HUES64 (cell line): Measurements from ENCODE around the gene DNM1L.

ENCODE experiments used
- H3K27ac ChIP-seq: 2 replicates; pipeline ENCODE4 v1.7.0; 2013; ENCODE audit warnings: low read depth, low read length, inconsistent platforms
- H3K27me3 ChIP-seq: 2 replicates; pipeline ENCODE4 v1.6.1; 2013; ENCODE audit warnings: mild to moderate bottlenecking, low read length; ENCODE audit not compliant: insufficient read depth
- H3K36me3 ChIP-seq: 2 replicates; pipeline ENCODE4 v1.6.1; 2013; ENCODE audit warnings: mild to moderate bottlenecking, low read length; ENCODE audit not compliant: insufficient read depth
- H3K4me1 ChIP-seq: 2 replicates; pipeline ENCODE4 v1.6.1; 2013; ENCODE audit warnings: mild to moderate bottlenecking, low read length, moderate library complexity; ENCODE audit not compliant: insufficient read depth
- H3K4me3 ChIP-seq: 2 replicates; pipeline ENCODE4 v1.5.1; 2013; ENCODE audit warnings: mild to moderate bottlenecking, low read length, moderate library complexity
- H3K9ac ChIP-seq: 2 replicates; pipeline ENCODE4 v1.6.1; 2013; ENCODE audit warnings: mild to moderate bottlenecking, low read depth, low read length
- H3K9me3 ChIP-seq: 2 replicates; pipeline ENCODE4 v1.6.1; 2013; ENCODE audit warnings: low read depth, low read length; ENCODE audit not compliant: insufficient read depth
- WGBS: fragments of 150-250, 120-280 bp; methylation state at CpG from one replicate; pipeline ENCODE4 v1.1.7; 2013; ENCODE audit warnings: missing lambda C conversion rate; 5-methylcytosine and 5-hydroxymethylcytosine counted together

The DNM1L gene

GRCh38 chr12:32669584-32669983 is 9.5 kb upstream of the DNM1L start:
- no peaks in the 10 kb centered on the region for H3K4me1 ChIP-seq
- no peak overlapping the region for H3K9ac ChIP-seq
- H3K27me3 ChIP-seq: no peaks in the 10 kb centered on the region
- no peak overlapping the region for H3K4me3 ChIP-seq
- peaks cover 9% of the 10 kb centered on the region for H3K9me3 ChIP-seq
- H3K27ac ChIP-seq: no peak overlapping the region
- 91% methylated on average over 1 of the region's 1 CpG for whole genome bisulfite sequencing
- no peaks in the 10 kb centered on the region for H3K36me3 ChIP-seq

- Histone ChIP-seq H3K27ac (no peak overlapping the region), H3K9ac (no peak overlapping the region), H3K9me3 (peaks cover 9% of the 10 kb centered on the region), H3K36me3 (no peaks in the 10 kb centered on the region), H3K27me3 (no peaks in the 10 kb centered on the region), H3K4me1 (no peaks in the 10 kb centered on the region), H3K4me3 (no peak overlapping the region)
- 72% methylated on average over 9 of the region's 11 CpGs for WGBS
Observed at GRCh38 chr12:32671930-32672780, 6.9 kb upstream of the DNM1L start.

- Histone ChIP-seq H3K36me3 (peaks cover 7% of the 10 kb centered on the region; the same call in 1 of the 2 replicates), H3K27me3 (no peaks in the 10 kb centered on the region), H3K4me3 (peak overlapping the region; percentile 74), H3K9me3 (no peaks in the 10 kb centered on the region), H3K9ac (peak overlapping the region; percentile 83), H3K27ac (peak overlapping the region; percentile 76; the same call in 1 of the 2 replicates), H3K4me1 (peaks cover 12% of the 10 kb centered on the region)
- 1% methylated on average over 14 of the region's 14 CpGs for WGBS
Observed at GRCh38 chr12:32679920-32680237, 778 bp downstream of the DNM1L start.

- no peak overlapping the region for H3K27ac ChIP-seq
- H3K4me3 ChIP-seq: peak overlapping the region; percentile 74
- peaks cover 12% of the 10 kb centered on the region for H3K4me1 ChIP-seq
- H3K9me3 ChIP-seq: no peaks in the 10 kb centered on the region
- no peaks in the 10 kb centered on the region for H3K27me3 ChIP-seq
- H3K9ac ChIP-seq: no peak overlapping the region
- H3K36me3 ChIP-seq: peaks cover 10% of the 10 kb centered on the region; the same call in 1 of the 2 replicates
Observed at GRCh38 chr12:32680787-32681186, 1.7 kb downstream of the DNM1L start.

GRCh38 chr12:32681272-32681671 is 2.2 kb downstream of the DNM1L start:
- H3K27ac ChIP-seq: no peak overlapping the region
- WGBS: 93% methylated on average over 6 of the region's 11 CpGs

GRCh38 chr12:32686340-32686739 is 7.2 kb downstream of the DNM1L start:
- peaks cover 13% of the 10 kb centered on the region for H3K4me1 ChIP-seq
- no peak overlapping the region for H3K4me3 ChIP-seq
- H3K27me3 ChIP-seq: no peaks in the 10 kb centered on the region
- H3K27ac ChIP-seq: no peak overlapping the region
- WGBS: 100% methylated on average over 1 of the region's 1 CpG
- no peak overlapping the region for H3K9ac ChIP-seq
- H3K36me3 ChIP-seq: peaks cover 17% of the 10 kb centered on the region; the same call in 1 of the 2 replicates
- H3K9me3 ChIP-seq: no peaks in the 10 kb centered on the region

More at GRCh38 chr12:32681272-32681671, 2.2 kb downstream of the DNM1L start:
- no peaks in the 10 kb centered on the region for H3K9me3 ChIP-seq
- H3K4me3 ChIP-seq: peak overlapping the region; percentile 74; the same call in 1 of the 2 replicates
- H3K4me1 ChIP-seq: peaks cover 12% of the 10 kb centered on the region
- H3K36me3 ChIP-seq: peaks cover 13% of the 10 kb centered on the region; the same call in 1 of the 2 replicates
- H3K27me3 ChIP-seq: no peaks in the 10 kb centered on the region
- H3K9ac ChIP-seq: no peak overlapping the region

- H3K9me3 ChIP-seq: no peaks in the 10 kb centered on the region
- peaks cover 24% of the 10 kb centered on the region for H3K4me1 ChIP-seq
- no peaks in the 10 kb centered on the region for H3K27me3 ChIP-seq
- no peak overlapping the region for H3K9ac ChIP-seq
- peaks cover 19% of the 10 kb centered on the region; the same call in 1 of the 2 replicates for H3K36me3 ChIP-seq
- H3K4me3 ChIP-seq: no peak overlapping the region
- H3K27ac ChIP-seq: no peak overlapping the region
Observed at GRCh38 chr12:32688786-32689185, 9.7 kb downstream of the DNM1L start.

- Histone ChIP-seq H3K9ac (no peak overlapping the region), H3K27ac (no peak overlapping the region), H3K4me3 (no peak overlapping the region), H3K36me3 (peaks cover 22% of the 10 kb centered on the region; the same call in 1 of the 2 replicates), H3K27me3 (no peaks in the 10 kb centered on the region), H3K9me3 (no peaks in the 10 kb centered on the region), H3K4me1 (peaks cover 24% of the 10 kb centered on the region)
- 98% methylated on average over 8 of the region's 8 CpGs for WGBS
Observed at GRCh38 chr12:32690927-32691326, 11.8 kb downstream of the DNM1L start.

GRCh38 chr12:32692358-32692757 is 13.3 kb downstream of the DNM1L start:
- WGBS: 75% methylated on average over 1 of the region's 1 CpG
- no peaks in the 10 kb centered on the region for H3K9me3 ChIP-seq
- H3K4me3 ChIP-seq: no peak overlapping the region
- peaks cover 16% of the 10 kb centered on the region; the same call in 1 of the 2 replicates for H3K36me3 ChIP-seq
- H3K9ac ChIP-seq: no peak overlapping the region
- no peak overlapping the region for H3K27ac ChIP-seq
- peaks cover 25% of the 10 kb centered on the region for H3K4me1 ChIP-seq
- H3K27me3 ChIP-seq: no peaks in the 10 kb centered on the region

- 100% methylated on average over 1 of the region's 1 CpG for WGBS
- H3K4me1 ChIP-seq: peaks cover 29% of the 10 kb centered on the region
- H3K9ac ChIP-seq: no peak overlapping the region
- H3K36me3 ChIP-seq: peaks cover 16% of the 10 kb centered on the region; the same call in 1 of the 2 replicates
- no peaks in the 10 kb centered on the region for H3K9me3 ChIP-seq
- H3K27ac ChIP-seq: no peak overlapping the region
- H3K27me3 ChIP-seq: no peaks in the 10 kb centered on the region
- no peak overlapping the region for H3K4me3 ChIP-seq
Observed at GRCh38 chr12:32693036-32693435, 13.9 kb downstream of the DNM1L start.

GRCh38 chr12:32695787-32696186 is 16.7 kb downstream of the DNM1L start:
- H3K27ac ChIP-seq: no peak overlapping the region
- H3K9ac ChIP-seq: no peak overlapping the region
- WGBS: 90% methylated on average over 2 of the region's 3 CpGs
- H3K4me3 ChIP-seq: no peak overlapping the region
- H3K27me3 ChIP-seq: no peaks in the 10 kb centered on the region
- peaks cover 18% of the 10 kb centered on the region for H3K4me1 ChIP-seq
- no peaks in the 10 kb centered on the region for H3K9me3 ChIP-seq
- peaks cover 16% of the 10 kb centered on the region; the same call in 1 of the 2 replicates for H3K36me3 ChIP-seq
